Type B pancreatic cell (in vitro differentiated cells): ENCODE results near the gene RAPGEF5. TPM values are rescaled to one million over a fixed set of nuclear protein-coding genes. Genes with fewer than 3 reads are reported as not detected.
"Not testable (repeated sequence)": the region's sequence is repeated elsewhere in the genome, so short reads cannot be mapped to it uniquely, and the experiment has no call there.

Source experiments
- DNase-seq: peaks from one replicate; pipeline ENCODE4 v3.0.0; 2021; ENCODE audit warnings: mixed read lengths; ENCODE audit not compliant: unreplicated experiment; ENCODE audit errors: extremely low spot score
- H3K27ac Mint-ChIP-seq: 2 replicates; pipeline ENCODE4 v1.8.0; 2021; ENCODE audit warnings: mild to moderate bottlenecking, mixed read lengths
- H3K27me3 Mint-ChIP-seq: 2 replicates; pipeline ENCODE4 v1.8.0; 2021; ENCODE audit warnings: mixed read lengths
- H3K36me3 Mint-ChIP-seq: 2 replicates; pipeline ENCODE4 v1.8.0; 2021; ENCODE audit warnings: mixed read lengths
- H3K4me1 Mint-ChIP-seq: one replicate; pipeline ENCODE4 v1.8.0; 2021; ENCODE audit warnings: mixed read lengths; ENCODE audit not compliant: unreplicated experiment
- H3K4me3 Mint-ChIP-seq: 2 replicates; pipeline ENCODE4 v1.8.0; 2021; ENCODE audit warnings: mild to moderate bottlenecking, mixed read lengths
- H3K9me3 Mint-ChIP-seq: 2 replicates; pipeline ENCODE4 v1.8.0; 2021; ENCODE audit warnings: mixed read lengths
- CTCF ChIP-seq: fragments of 200-600 bp; sonication (generic); conservative IDR thresholded peaks from 2 replicates; pipeline ENCODE4 v1.5.0; 2021; ENCODE audit warnings: antibody characterized with exemption, mild to moderate bottlenecking
- total RNA-seq: library from RNA; stranded (reverse); gene quantifications from 2 replicates; pipeline ENCODE4 v1.2.1, GENCODE V29; 2021; ENCODE audit warnings: low replicate concordance

The RAPGEF5 gene
- total RNA-seq, 1 donor from 2014 or later, result 13.3 TPM

- Mint-ChIP-seq H3K4me3 (no peak overlapping the region), H3K36me3 (no peaks in the 10 kb centered on the region), H3K4me1 (peaks cover 6% of the 10 kb centered on the region), H3K27me3 (peaks cover 17% of the 10 kb centered on the region), H3K9me3 (no peaks in the 10 kb centered on the region), H3K27ac (no peak overlapping the region)
- TF ChIP-seq CTCF, result no peak
- DNase-seq, result no peak
These were observed 251.4 kb downstream of the RAPGEF5 start for GRCh38 chr7:22105550-22105949.

- Mint-ChIP-seq H3K27me3 (peaks cover 7% of the 10 kb centered on the region), H3K4me3 (no peak overlapping the region), H3K9me3 (no peaks in the 10 kb centered on the region), H3K36me3 (no peaks in the 10 kb centered on the region), H3K4me1 (peaks cover 9% of the 10 kb centered on the region), H3K27ac (no peak overlapping the region)
- DNase-seq, result no peak
- TF ChIP-seq CTCF, result peak; percentile 44
These were observed 262.3 kb downstream of the RAPGEF5 start for GRCh38 chr7:22094413-22095342.

- no peak overlapping the region for H3K27ac Mint-ChIP-seq
- H3K36me3 Mint-ChIP-seq, result no peaks in the 10 kb centered on the region
- H3K4me3 Mint-ChIP-seq, result no peak overlapping the region
- no peak for TF ChIP-seq CTCF
- H3K9me3 Mint-ChIP-seq, result no peaks in the 10 kb centered on the region
- peaks cover 9% of the 10 kb centered on the region for H3K4me1 Mint-ChIP-seq
- DNase-seq, result no peak
- peaks cover 7% of the 10 kb centered on the region for H3K27me3 Mint-ChIP-seq
These were observed 263.0 kb downstream of the RAPGEF5 start for GRCh38 chr7:22093936-22094335.

GRCh38 chr7:22093001-22093400 is 264.0 kb downstream of the RAPGEF5 start:
- H3K4me1 Mint-ChIP-seq, result peaks cover 9% of the 10 kb centered on the region
- no peak overlapping the region for H3K4me3 Mint-ChIP-seq
- H3K9me3 Mint-ChIP-seq, result no peaks in the 10 kb centered on the region
- H3K36me3 Mint-ChIP-seq, result no peaks in the 10 kb centered on the region
- H3K27me3 Mint-ChIP-seq, result peaks cover 4% of the 10 kb centered on the region
- no peak for TF ChIP-seq CTCF
- no peak overlapping the region for H3K27ac Mint-ChIP-seq
- DNase-seq, result no peak

- not testable (repeated sequence) for H3K4me3 Mint-ChIP-seq, DNase-seq, H3K27ac Mint-ChIP-seq, H3K27me3 Mint-ChIP-seq, H3K36me3 Mint-ChIP-seq, H3K9me3 Mint-ChIP-seq, H3K4me1 Mint-ChIP-seq
These were observed 265.9 kb downstream of the RAPGEF5 start for GRCh38 chr7:22090958-22091525.

GRCh38 chr7:22090512-22090911 is 266.4 kb downstream of the RAPGEF5 start:
- Mint-ChIP-seq H3K4me1 (peaks cover 9% of the 10 kb centered on the region), H3K36me3 (no peaks in the 10 kb centered on the region)
- no peak for DNase-seq

More at GRCh38 chr7:22090512-22090911, 266.4 kb downstream of the RAPGEF5 start:
- H3K27ac Mint-ChIP-seq, result no peak overlapping the region
- H3K4me3 Mint-ChIP-seq, result no peak overlapping the region
- no peak for TF ChIP-seq CTCF
- peaks cover 8% of the 10 kb centered on the region for H3K27me3 Mint-ChIP-seq
- no peaks in the 10 kb centered on the region for H3K9me3 Mint-ChIP-seq
